ENCODE measurements around the gene SACM1L.

SACM1L gene

DNA sequence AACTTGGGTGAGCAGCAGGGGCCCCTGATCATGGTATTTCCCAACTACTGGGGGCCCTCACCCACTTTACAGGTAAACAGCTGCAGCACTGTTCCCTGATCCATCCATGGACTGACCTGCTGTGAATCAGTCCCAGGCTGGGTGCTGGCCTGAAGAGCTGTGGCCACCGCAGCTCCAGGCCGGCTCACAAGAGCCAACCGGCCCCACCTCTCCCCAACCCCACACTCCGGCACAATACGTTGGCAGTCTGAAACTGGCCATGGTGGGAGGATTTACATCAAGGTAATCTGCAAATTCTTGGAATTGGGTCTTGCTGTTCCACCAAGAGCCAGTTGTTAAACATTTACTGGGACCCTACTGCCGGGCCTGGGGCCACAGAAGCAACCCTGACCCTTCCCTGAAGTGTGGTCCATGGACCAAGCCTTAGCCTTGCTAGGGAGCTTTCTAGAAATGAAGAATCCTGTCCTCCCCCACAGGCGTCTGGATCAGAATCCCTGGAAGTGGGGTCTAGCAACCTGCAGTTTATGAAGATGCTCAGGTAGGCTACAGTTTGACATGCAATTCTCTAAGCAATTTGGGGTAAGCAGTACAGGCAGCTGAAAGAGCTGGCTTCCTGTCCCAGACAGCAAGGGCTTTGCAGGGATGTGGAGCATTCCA lies 103.4 kb downstream of the SACM1L start:
- no peak for DNase-seq

DNA sequence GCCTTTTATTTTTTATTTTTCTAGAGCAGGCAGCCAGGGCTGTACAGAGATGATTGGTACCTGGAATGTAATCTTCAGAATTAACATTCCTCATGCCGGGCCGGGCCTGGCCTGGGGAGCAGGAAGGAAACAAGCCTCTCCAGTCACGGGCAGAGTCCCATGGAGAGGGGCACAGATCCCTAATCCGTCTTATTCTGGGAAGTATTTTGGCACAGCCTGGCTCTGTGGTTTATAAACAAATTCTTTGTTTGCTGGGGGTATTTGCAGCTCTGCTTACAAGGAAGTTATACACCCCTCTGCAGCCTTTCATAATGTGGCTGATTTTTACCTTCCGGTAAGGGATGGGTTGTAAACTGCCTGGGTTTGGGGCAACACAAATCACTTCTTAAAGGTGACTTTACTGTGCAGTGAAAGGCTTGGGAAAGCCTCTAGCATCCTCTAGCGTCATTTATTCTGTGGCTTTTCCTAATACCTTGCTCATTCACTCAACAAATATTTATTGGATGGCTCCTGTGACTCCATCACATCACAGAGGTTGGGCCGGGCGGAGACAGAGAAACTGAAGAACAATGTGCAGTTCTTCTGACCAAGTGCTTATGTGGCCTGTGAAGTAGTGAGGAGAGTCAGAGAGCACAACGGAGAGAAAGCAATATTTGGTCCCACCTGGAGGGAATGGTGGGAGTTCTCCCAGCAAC lies 104.4 kb downstream of the SACM1L start:
- DNase-seq, result no peak

DNA sequence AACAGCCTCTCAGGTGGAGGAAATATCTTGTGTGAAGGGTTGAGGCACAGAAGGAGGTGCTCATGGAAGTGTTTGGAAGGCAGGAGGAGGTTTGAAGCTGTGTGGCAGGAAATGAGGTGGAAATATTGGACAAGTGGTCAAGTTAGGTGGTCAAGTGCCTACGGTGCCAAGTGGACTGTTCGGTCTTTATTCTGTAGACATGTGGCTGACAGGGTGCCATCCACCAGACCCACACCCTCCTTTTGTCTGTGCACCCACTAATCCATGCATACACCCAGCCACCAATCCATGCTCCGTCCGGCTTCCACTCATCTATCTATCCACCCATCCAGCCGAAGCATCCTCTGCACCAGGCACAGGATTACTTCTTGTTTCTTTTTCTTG lies 105.0 kb downstream of the SACM1L start:
- DNase-seq, result no peak

- DNase-seq, result no peak
Observed at GRCh38 chr3:45794660-45795059, 105.5 kb downstream of the SACM1L start.

All from activated effector memory CD4-positive, alpha-beta T cell treated with Interleukin-2 at 50 U/mL for 16 hours (primary cell).